GM12878 (cell line): ENCODE data around the gene ASH1L. TPM values are rescaled to one million over a fixed set of nuclear protein-coding genes. Genes with fewer than 3 reads are reported as not detected.

ENCODE experiments used
- ATAC-seq: fragments of 200-7000 bp; cut with Tn5 transposase; 3 replicates; pipeline ENCODE4 v1.9.1; 2020; ENCODE audit warnings: mild to moderate bottlenecking, moderate library complexity
- BruUV-seq: library from RNA; stranded (reverse); fragments of 400-500 nt; replicated peaks from 2 replicates; lab custom pipeline; 2021; lab: Mats Ljungman, UMichigan
- CTCF ChIA-PET: fragments of 300-600 bp; sonication (Branson Sonifier 250); formaldehyde crosslinking; extraction: SDS; loops from one replicate; lab custom pipeline; 2021; ENCODE audit warnings: inconsistent platforms; lab: Yijun Ruan, JAX
- POLR2A ChIA-PET: fragments of 350-600 bp; formaldehyde crosslinking; extraction: SDS; loops from one replicate; lab custom pipeline; 2021; ENCODE audit warnings: inconsistent platforms; lab: Charles Lee
- RAD21 ChIA-PET: fragments of 300-600 bp; sonication (Branson Sonifier 250); formaldehyde crosslinking; loops from one replicate; lab custom pipeline; 2023; ENCODE audit warnings: antibody characterized with exemption; ENCODE audit not compliant: unreplicated experiment; lab: Charles Lee
- SMC1A ChIA-PET: fragments of 300-600 bp; sonication (Branson Sonifier 250); formaldehyde crosslinking; loops from one replicate; lab custom pipeline; 2023; ENCODE audit not compliant: unreplicated experiment, uncharacterized antibody; lab: Charles Lee
- DNase-seq: peaks from one replicate; pipeline ENCODE4 v3.0.0-alpha.2; 2011; ENCODE audit warnings: low read depth, low spot score
- FAIRE-seq: peaks from 3 replicates; lab custom pipeline; 2011; peaks lifted over from hg19 to GRCh38; lab: Jason Lieb, UNC
- H2AFZ ChIP-seq: 2 replicates; pipeline ENCODE4 v1.6.0; 2011; ENCODE audit warnings: low read depth, low read length, control low read depth; ENCODE audit not compliant: control insufficient read depth
- H3K27ac ChIP-seq: 2 replicates; pipeline ENCODE4 v1.5.1; 2011; ENCODE audit warnings: control low read depth; ENCODE audit not compliant: control insufficient read depth, insufficient read depth
- H3K27me3 ChIP-seq, 2 experiments: replicated peaks in 1 of 2; 2 replicates each; pipeline versions ENCODE4 v1.6.0 to v1.6.1; 2011; ENCODE audit warnings: low read length in 1 of 2; ENCODE audit not compliant: control insufficient read depth in 2 of 2, insufficient read depth in 2 of 2
- H3K36me3 ChIP-seq, 2 experiments: 2 replicates each; pipeline ENCODE4 v1.5.1; 2011; ENCODE audit warnings: low read length in 1 of 2; ENCODE audit not compliant: control insufficient read depth in 2 of 2, insufficient read depth in 2 of 2
- H3K4me1 ChIP-seq: 2 replicates; pipeline ENCODE4 v1.6.1; 2011; ENCODE audit warnings: mild to moderate bottlenecking, low read length, moderate library complexity, mixed read lengths; ENCODE audit not compliant: control insufficient read depth, insufficient read depth
- H3K4me2 ChIP-seq: 2 replicates; pipeline ENCODE4 v1.6.0; 2011; ENCODE audit warnings: control low read depth; ENCODE audit not compliant: control insufficient read depth, insufficient read depth
- H3K4me3 ChIP-seq: fragments of 200-600 bp; sonication (generic); 2 replicates; pipeline ENCODE4 v1.5.1; 2016
- H3K79me2 ChIP-seq: 2 replicates; pipeline ENCODE4 v1.6.0; 2011; ENCODE audit warnings: low read length; ENCODE audit not compliant: control insufficient read depth, insufficient read depth
- H3K9ac ChIP-seq: 2 replicates; pipeline ENCODE4 v1.8.0; 2011; ENCODE audit warnings: low read length, control low read depth, mixed read lengths; ENCODE audit not compliant: control insufficient read depth, insufficient read depth
- H3K9me3 ChIP-seq: replicated peaks from 3 replicates; pipeline ENCODE4 v1.5.1; 2011; ENCODE audit warnings: mild to moderate bottlenecking, low read length; ENCODE audit not compliant: control insufficient read depth, insufficient read depth
- H4K20me1 ChIP-seq: 2 replicates; pipeline ENCODE4 v1.6.0; 2011; ENCODE audit not compliant: control insufficient read depth, insufficient read depth
- ATF7 ChIP-seq: fragments of 450-650 bp; IDR thresholded peaks from 2 replicates; pipeline ENCODE4 v1.6.1; 2016; ENCODE audit warnings: low read depth, mild to moderate bottlenecking
- CHD2 ChIP-seq: IDR thresholded peaks from 2 replicates; pipeline ENCODE4 v1.6.1; 2011; ENCODE audit warnings: low read depth, low read length, improper control_type of control experiment, borderline replicate concordance
- ESRRA ChIP-seq: IDR thresholded peaks from 2 replicates; pipeline ENCODE4 v1.6.1; 2012; ENCODE audit warnings: mild to moderate bottlenecking, low read length, improper control_type of control experiment
- HDAC6 ChIP-seq: fragments of 200-600 bp; sonication (generic); IDR thresholded peaks from one replicate; pipeline ENCODE4 v1.8.0; 2017; ENCODE audit warnings: antibody characterized with exemption; ENCODE audit not compliant: unreplicated experiment
- MTA3 ChIP-seq: IDR thresholded peaks from 2 replicates; pipeline ENCODE4 v1.6.1; 2012; ENCODE audit warnings: low read length, inconsistent platforms, borderline replicate concordance
- RAD51 ChIP-seq: fragments of 450-650 bp; IDR thresholded peaks from 2 replicates; pipeline ENCODE4 v1.6.1; 2016; ENCODE audit warnings: moderate library complexity, mild to moderate bottlenecking, inconsistent platforms
- SIN3A ChIP-seq: IDR thresholded peaks from 2 replicates; pipeline ENCODE4 v1.6.1; 2012; ENCODE audit warnings: low read depth, low read length, improper control_type of control experiment
- SKIL ChIP-seq: fragments of 450-650 bp; IDR thresholded peaks from 2 replicates; pipeline ENCODE4 v1.6.1; 2017; ENCODE audit warnings: mild to moderate bottlenecking, low read depth, inconsistent platforms; ENCODE audit not compliant: poor library complexity, severe bottlenecking
- SPI1 ChIP-seq: IDR thresholded peaks from 2 replicates; pipeline ENCODE4 v1.6.1; 2011; ENCODE audit warnings: low read depth, mild to moderate bottlenecking, low read length, moderate library complexity, borderline replicate concordance; ENCODE audit not compliant: insufficient read depth
- SREBF2 ChIP-seq: IDR thresholded peaks from 2 replicates; pipeline ENCODE4 v1.6.1; 2012; ENCODE audit warnings: mild to moderate bottlenecking, low read length
- STAT3 ChIP-seq: IDR thresholded peaks from 2 replicates; pipeline ENCODE4 v1.6.1; 2011; ENCODE audit warnings: low read depth, low read length, improper control_type of control experiment
- WGBS: methylation state at CpG from one replicate; pipeline ENCODE4 v1.1.6; 2016; ENCODE audit warnings: low lambda C conversion rate; ENCODE audit not compliant: insufficient replicate concordance, insufficient coverage; ENCODE audit errors: missing lambda C conversion rate; 5-methylcytosine and 5-hydroxymethylcytosine counted together
- in situ Hi-C: fragments of 300-500 bp; cut with MboI; formaldehyde crosslinking; loops from 9 replicates; pipeline ENCODE4 v1.14.3; 2018; ENCODE audit warnings: mixed read lengths
- intact Hi-C: fragments of 100-400 bp; cut with micrococcal nuclease; formaldehyde crosslinking; loops from one replicate; pipeline ENCODE4 v1.14.2; 2022; ENCODE audit not compliant: unreplicated experiment
- polyA plus RNA-seq, 11 experiments: library from polyadenylated mRNA; depleted of rRNA in 4 of 11; unstranded in 6 of 11; stranded (reverse) in 5 of 11; fragments of >200 nt; fragmentation: Nextera tagmentation in 4 of 11; fragmentation: Illumina TruSeq in 1 of 11; extraction: Ambion mirVana in 4 of 11; extraction: Trizol in 1 of 11; gene quantifications; 1 replicate in 1 of 11; 2 replicates in 10 of 11; pipeline versions ENCODE4 v1.2.1 to v1.2.3, GENCODE V29; 2011 to 2016; ENCODE audit warnings: inconsistent platforms in 2 of 11, missing spikeins in 2 of 11, low read depth in 1 of 11
- total RNA-seq, 4 experiments: library from RNA; depleted of rRNA in 3 of 4; stranded (reverse); fragments of >200 nt in 3 of 4; fragmentation: Illumina TruSeq in 1 of 4; extraction: Trizol in 1 of 4; gene quantifications; 2 replicates each; pipeline versions ENCODE4 v1.2.1 to v1.2.3, GENCODE V29; 2013 to 2021
- TF ChIP-seq, protein P1 (sequence below): IDR thresholded peaks from 2 replicates; pipeline ENCODE4 v1.6.1; 2012; ENCODE audit warnings: low read depth, low read length, improper control_type of control experiment

ASH1L gene
- total and polyA plus RNA-seq, 10 of the 15 experiments (the other 5 are each of a cell fraction or from before 2014, with no cell fraction given): 1.7 to 23.9 (median 16.6) TPM

- no peak for TF ChIP-seq CHD2
- no peak for TF ChIP-seq SPI1
- no peak for TF ChIP-seq ESRRA
- TF ChIP-seq SIN3A: no peak
- no peak for TF ChIP-seq RAD51
- TF ChIP-seq SREBF2: no peak
- no peak for TF ChIP-seq STAT3
- TF ChIP-seq SKIL: no peak
- no peak for TF ChIP-seq HDAC6
- TF ChIP-seq ATF7: no peak
These were observed 223.0 kb downstream of the ASH1L start (continued) for GRCh38 chr1:155339515-155340097.

DNA sequence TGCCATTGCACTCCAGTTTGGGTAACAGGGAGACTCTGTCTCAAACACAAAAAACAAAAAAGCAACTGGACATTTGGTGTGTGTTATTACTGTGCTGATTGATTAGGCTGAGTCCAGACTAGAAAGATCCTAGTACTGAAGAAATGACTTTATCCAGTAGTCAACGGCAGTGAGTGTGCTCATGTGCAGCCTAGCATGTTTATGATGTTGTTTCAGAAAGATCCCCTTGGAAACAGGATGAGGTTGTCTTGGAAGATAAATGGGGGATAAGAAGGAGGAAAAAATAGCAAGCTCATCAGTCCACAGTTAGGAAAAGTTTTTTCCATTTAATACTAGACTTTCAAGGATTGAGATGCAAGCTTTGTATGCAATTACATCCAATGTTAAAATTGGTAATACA lies 227.6 kb downstream of the ASH1L start:
- H3K36me3 ChIP-seq: peaks cover 7 to 24% of the 10 kb centered on the region in 2 experiments
- BruUV-seq: no TSS peak
- no peaks in the 10 kb centered on the region for H3K79me2 ChIP-seq
- 92% methylated on average over 1 of the region's 1 CpG for WGBS
- TF ChIP-seq, protein P1, sequence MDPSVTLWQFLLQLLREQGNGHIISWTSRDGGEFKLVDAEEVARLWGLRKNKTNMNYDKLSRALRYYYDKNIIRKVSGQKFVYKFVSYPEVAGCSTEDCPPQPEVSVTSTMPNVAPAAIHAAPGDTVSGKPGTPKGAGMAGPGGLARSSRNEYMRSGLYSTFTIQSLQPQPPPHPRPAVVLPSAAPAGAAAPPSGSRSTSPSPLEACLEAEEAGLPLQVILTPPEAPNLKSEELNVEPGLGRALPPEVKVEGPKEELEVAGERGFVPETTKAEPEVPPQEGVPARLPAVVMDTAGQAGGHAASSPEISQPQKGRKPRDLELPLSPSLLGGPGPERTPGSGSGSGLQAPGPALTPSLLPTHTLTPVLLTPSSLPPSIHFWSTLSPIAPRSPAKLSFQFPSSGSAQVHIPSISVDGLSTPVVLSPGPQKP: no peak
- TF ChIP-seq MTA3: no peak
- TF ChIP-seq, all 136 proteins: peak for 0
- Histone ChIP-seq H2AFZ (no peak overlapping the region), H4K20me1 (no peaks in the 10 kb centered on the region), H3K27me3 (no peaks in the 10 kb centered on the region), H3K27ac (no peak overlapping the region), H3K4me2 (no peak overlapping the region), H3K9me3 (no peaks in the 10 kb centered on the region), H3K4me3 (no peak overlapping the region), H3K9ac (no peak overlapping the region), H3K4me1 (no peaks in the 10 kb centered on the region)
- RAD21 ChIA-PET: no interaction called here
- intact Hi-C loops (no loop called here), in situ Hi-C loops (no loop called here)
- SMC1A ChIA-PET: interaction anchor here (1.1 kb wide), 1 partner anchor 84 kb away, joined by 3 read pairs; no protein-coding TSS in a partner anchor
- POLR2A ChIA-PET: interaction anchor here (1.5 kb wide), 1 partner anchor 13 kb away, joined by 3 read pairs; no protein-coding TSS in a partner anchor
- ATAC-seq (no peak), FAIRE-seq (no peak), DNase-seq (no peak)
- CTCF ChIA-PET: interaction anchor here (1.0 to 1.1 kb wide), 2 partner anchors 84 to 267 kb away, joined by 3 to 6 read pairs; no protein-coding TSS in a partner anchor
